ENCODE measurements around the gene CFAP126.

GRCh38 chr1:161398900-161399256 lies 31.2 kb upstream of the CFAP126 start:
- no peak for TF ChIP-seq ZNF205 (CRISPR knock-in tag; IDR thresholded peaks at IDR 0.05)
- no peak for TF ChIP-seq KDM4B (CRISPR knock-in tag; IDR thresholded peaks at IDR 0.05)
- no peak for TF ChIP-seq PHF20 (CRISPR knock-in tag; IDR thresholded peaks at IDR 0.05)
- no peak for TF ChIP-seq EP300 (IDR thresholded peaks at IDR 0.05; ENCODE audit: low read depth in 2 of 2, low read length in 2 of 2)
- TF ChIP-seq EP300 (CRISPR knock-in tag; IDR thresholded peaks at IDR 0.05; ENCODE audit: borderline replicate concordance): no peak
- TF ChIP-seq CTCF (CRISPR knock-in tag; IDR thresholded peaks at IDR 0.05): no peak
- TF ChIP-seq ZNF782 (CRISPR knock-in tag; IDR thresholded peaks at IDR 0.05; ENCODE audit: borderline replicate concordance): no peak; the same call in 1 of the 2 replicates
- TF ChIP-seq ZNF121 (CRISPR knock-in tag; IDR thresholded peaks at IDR 0.05): no peak

All from HepG2 (cell line).